Gastrocnemius medialis (tissue), 4 donors: ENCODE measurements around the gene GPR15LG. TPM values are rescaled to one million over a fixed set of nuclear protein-coding genes. Genes with fewer than 3 reads are reported as not detected.

Experiments
- ATAC-seq, 2 donors: fragments of 150-250 bp; one replicate each; pipeline ENCODE4 v1.9.1; 2016
- DNase-seq, 2 donors: peaks; one replicate each; pipeline ENCODE4 v3.0.0-alpha.2; 2019
- H3K27ac ChIP-seq, 4 donors: fragments of 200-600 bp; sonication (generic); 1 replicate in 1 of 4; 2 replicates in 3 of 4; pipeline ENCODE4 v1.5.1; 2016 to 2018; ENCODE audit warnings: mild to moderate bottlenecking in 2 of 4, moderate library complexity in 1 of 4
- H3K27me3 ChIP-seq, 3 donors: fragments of 200-600 bp; sonication (generic) in 2 of 3; 1 replicate in 1 of 3; 2 replicates in 2 of 3; pipeline versions ENCODE4 v1.5.1 to v1.6.0; 2016 to 2019; ENCODE audit warnings: mild to moderate bottlenecking in 1 of 3, moderate library complexity in 1 of 3
- H3K36me3 ChIP-seq, 2 donors: fragments of 200-600 bp; sonication (generic) in 1 of 2; one replicate each; pipeline ENCODE4 v1.5.1; 2017 to 2018
- H3K4me1 ChIP-seq, 2 donors: fragments of 200-600 bp; sonication (generic) in 1 of 2; one replicate each; pipeline ENCODE4 v1.5.1; 2016 to 2017; ENCODE audit warnings: mild to moderate bottlenecking in 2 of 2
- H3K4me3 ChIP-seq, 4 donors: fragments of 200-600 bp; sonication (generic) in 3 of 4; 1 replicate in 1 of 4; 2 replicates in 3 of 4; pipeline ENCODE4 v1.5.1; 2016 to 2019; ENCODE audit warnings: mild to moderate bottlenecking in 2 of 4
- H3K9me3 ChIP-seq, 3 donors: fragments of 200-600 bp; sonication (generic) in 2 of 3; 1 replicate in 1 of 3; 2 replicates in 2 of 3; pipeline ENCODE4 v1.5.1; 2016 to 2019
- POLR2A ChIP-seq, 2 donors: fragments of 450-650 bp; IDR thresholded peaks; one replicate each; pipeline ENCODE4 v1.6.1; 2017; ENCODE audit warnings: antibody characterized with exemption in 2 of 2, mild to moderate bottlenecking in 2 of 2, moderate library complexity in 2 of 2
- in situ Hi-C, 4 donors: fragments of 200-750 bp; cut with MboI; loops; one replicate each; pipeline versions ENCODE4 v1.15.0 to v1.8.0; 2017; ENCODE audit warnings: low sequenced_read_pairs in 4 of 4
- intact Hi-C: fragments of 100-400 bp; cut with DNase I; formaldehyde crosslinking; loops from one replicate; pipeline ENCODE4 v1.15.1; 2023; ENCODE audit warnings: low total_unique reads
- total RNA-seq, 4 donors: library from RNA; depleted of rRNA; stranded (reverse); fragments of >200 nt; gene quantifications; one replicate each; pipeline versions ENCODE4 v1.1.0 to v1.2.3, GENCODE V29; 2016
- TF ChIP-seq, protein P1 (sequence below), 5 experiments: fragments of 450-650 bp in 3 of 5; fragments of 200-600 bp in 2 of 5; sonication (generic) in 2 of 5; IDR thresholded peaks in 4 of 5; conservative IDR thresholded peaks in 1 of 5; 1 replicate in 4 of 5; 2 replicates in 1 of 5; pipeline ENCODE4 v1.5.1; 2016 to 2019; ENCODE audit warnings: antibody characterized with exemption in 5 of 5, mild to moderate bottlenecking in 3 of 5, moderate library complexity in 3 of 5

GPR15LG gene
- total RNA-seq, 4 donors from 2014 or later: 0.92 TPM; not detected in 3

DNA sequence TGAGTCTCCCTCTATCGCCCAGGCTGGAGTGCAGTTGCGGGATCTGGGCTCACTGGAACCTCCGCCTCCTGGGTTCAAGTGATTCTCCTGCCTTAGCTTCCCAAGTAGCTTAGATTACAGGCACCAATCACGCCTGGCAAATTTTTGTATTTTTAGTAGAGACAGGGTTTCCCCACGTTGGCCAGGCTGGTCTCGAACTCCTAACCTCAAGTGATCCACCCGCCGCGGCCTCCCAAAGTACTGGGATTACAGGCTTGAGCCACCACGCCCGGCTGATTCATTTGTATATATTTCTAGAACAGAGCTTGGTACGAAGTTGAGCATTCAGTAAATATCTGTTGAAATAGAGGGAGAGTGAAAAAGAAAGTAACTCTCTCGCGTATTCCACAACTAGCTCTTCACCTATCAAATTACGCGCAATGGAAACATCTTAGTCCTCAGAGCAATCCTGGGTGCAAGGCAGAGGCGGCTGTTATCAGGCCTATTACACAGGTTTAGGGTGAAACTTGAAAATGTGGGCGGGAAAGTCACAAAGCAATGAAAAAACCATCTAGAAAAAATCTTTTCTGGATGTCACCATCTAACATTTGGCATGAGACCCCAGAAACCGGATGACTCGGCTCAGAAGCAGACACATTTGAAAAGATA lies 35.0 kb upstream of the GPR15LG start:
- Histone ChIP-seq H3K4me1 (peaks cover 21 to 22% of the 10 kb centered on the region in 2 donors), H3K9me3 (no peaks in the 10 kb centered on the region), H3K36me3 (peaks cover 3 to 22% of the 10 kb centered on the region in 2 donors), H3K27ac (peak overlapping the region; percentile 79 to 97 (median 88)), H3K4me3 (peak overlapping the region; percentile 56 to 96 (median 74)), H3K27me3 (no peaks in the 10 kb centered on the region)
- in situ Hi-C loops: loop anchor here in 1 of 4 donors (25.0 kb wide), 1 partner anchor 199 kb away; the partner anchor contains the start of gene CCSER2
- DNase-seq (peak in 1 of 2 donors; percentile 18), ATAC-seq (peak in 1 of 2 donors; percentile 2)
- TF ChIP-seq POLR2A (IDR thresholded peaks at IDR 0.05): no peak
- TF ChIP-seq, protein P1, sequence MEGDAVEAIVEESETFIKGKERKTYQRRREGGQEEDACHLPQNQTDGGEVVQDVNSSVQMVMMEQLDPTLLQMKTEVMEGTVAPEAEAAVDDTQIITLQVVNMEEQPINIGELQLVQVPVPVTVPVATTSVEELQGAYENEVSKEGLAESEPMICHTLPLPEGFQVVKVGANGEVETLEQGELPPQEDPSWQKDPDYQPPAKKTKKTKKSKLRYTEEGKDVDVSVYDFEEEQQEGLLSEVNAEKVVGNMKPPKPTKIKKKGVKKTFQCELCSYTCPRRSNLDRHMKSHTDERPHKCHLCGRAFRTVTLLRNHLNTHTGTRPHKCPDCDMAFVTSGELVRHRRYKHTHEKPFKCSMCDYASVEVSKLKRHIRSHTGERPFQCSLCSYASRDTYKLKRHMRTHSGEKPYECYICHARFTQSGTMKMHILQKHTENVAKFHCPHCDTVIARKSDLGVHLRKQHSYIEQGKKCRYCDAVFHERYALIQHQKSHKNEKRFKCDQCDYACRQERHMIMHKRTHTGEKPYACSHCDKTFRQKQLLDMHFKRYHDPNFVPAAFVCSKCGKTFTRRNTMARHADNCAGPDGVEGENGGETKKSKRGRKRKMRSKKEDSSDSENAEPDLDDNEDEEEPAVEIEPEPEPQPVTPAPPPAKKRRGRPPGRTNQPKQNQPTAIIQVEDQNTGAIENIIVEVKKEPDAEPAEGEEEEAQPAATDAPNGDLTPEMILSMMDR (IDR thresholded peaks at IDR 0.05 in 4 of 5, conservative IDR thresholded peaks at IDR 0.05 in 1 of 5): no peak
- intact Hi-C loops: loop anchor here (5.0 to 10.0 kb wide), 2 partner anchors 189 to 286 kb away; partner anchors contain the start of gene CCSER2

DNA sequence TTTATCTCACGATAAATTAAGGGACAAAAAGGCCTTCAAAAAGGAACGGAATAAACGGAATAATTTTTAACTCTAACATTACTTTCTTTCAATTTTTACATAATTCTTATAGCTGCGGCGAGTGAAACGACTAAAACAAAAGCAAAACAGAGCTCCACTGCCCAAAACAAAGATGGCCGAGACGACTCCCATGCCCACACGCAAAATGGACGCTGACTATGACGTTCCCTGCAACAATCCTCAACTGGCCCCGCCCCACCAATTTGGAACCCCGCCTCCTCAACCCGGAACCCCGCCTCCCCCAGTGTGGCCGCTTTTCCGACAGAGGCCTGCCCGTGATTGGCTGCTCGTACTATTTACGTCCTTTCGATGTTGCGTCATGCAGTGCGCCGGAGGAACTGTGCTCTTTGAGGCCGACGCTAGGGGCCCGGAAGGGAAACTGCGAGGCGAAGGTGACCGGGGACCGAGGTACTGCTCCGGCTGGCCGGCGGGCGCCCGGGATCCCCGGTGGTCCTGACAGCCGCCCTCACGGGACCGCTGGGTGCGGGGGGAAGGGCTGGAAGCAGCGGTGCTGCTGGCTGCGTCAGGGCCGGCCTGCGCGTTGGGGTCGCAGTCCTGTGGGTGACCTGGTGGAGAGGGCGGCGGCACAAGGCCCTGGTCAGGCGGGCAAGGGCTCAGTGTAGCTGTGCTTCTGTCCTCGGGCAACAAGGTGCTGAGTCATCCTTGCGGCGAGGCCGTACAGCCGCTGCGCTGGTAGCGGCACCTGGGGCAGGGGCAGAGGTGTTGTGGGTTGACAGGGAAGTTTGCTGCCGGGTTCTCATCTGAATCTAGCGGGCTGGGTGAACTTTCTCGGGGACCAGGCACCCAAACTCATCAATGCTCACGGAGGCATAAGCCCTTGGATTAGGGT lies 34.2 kb upstream of the GPR15LG start, which contains the start of gene GHITM:
Gene GHITM (plus strand): TSS at position 384 of the 910 bp plus-strand sequence. CDS start 1,992 bp downstream, outside the sequence.
- H3K36me3 ChIP-seq: peaks cover 5 to 30% of the 10 kb centered on the region in 2 donors
- no peaks in the 10 kb centered on the region for H3K27me3 ChIP-seq
- in situ Hi-C loops (loop anchor here in 2 of 4 donors (10.0 to 25.0 kb wide), 2 partner anchors 195 to 198 kb away; partner anchors contain the start of gene CCSER2 (in 1 of the 2)), intact Hi-C loops (loop anchor here (5.0 to 10.0 kb wide), 2 partner anchors 188 to 285 kb away; partner anchors contain the start of gene CCSER2)
- peak; percentile 93 to 95 for TF ChIP-seq POLR2A (IDR thresholded peaks at IDR 0.05)
- TF ChIP-seq, protein P1 (IDR thresholded peaks at IDR 0.05 in 4 of 5, conservative IDR thresholded peaks at IDR 0.05 in 1 of 5): peak; percentile 55 to 66 (median 60)
- H3K4me3 ChIP-seq: peak within 1 kb of the TSS; percentile 90 to 99 (median 94)
- peak within 1 kb of the TSS; percentile 96 to 99 (median 97) for H3K27ac ChIP-seq
- no peaks in the 10 kb centered on the region for H3K9me3 ChIP-seq
- peaks cover 21 to 22% of the 10 kb centered on the region in 2 donors for H3K4me1 ChIP-seq
- DNase-seq (peak; percentile 99), ATAC-seq (peak; percentile 98)

DNA sequence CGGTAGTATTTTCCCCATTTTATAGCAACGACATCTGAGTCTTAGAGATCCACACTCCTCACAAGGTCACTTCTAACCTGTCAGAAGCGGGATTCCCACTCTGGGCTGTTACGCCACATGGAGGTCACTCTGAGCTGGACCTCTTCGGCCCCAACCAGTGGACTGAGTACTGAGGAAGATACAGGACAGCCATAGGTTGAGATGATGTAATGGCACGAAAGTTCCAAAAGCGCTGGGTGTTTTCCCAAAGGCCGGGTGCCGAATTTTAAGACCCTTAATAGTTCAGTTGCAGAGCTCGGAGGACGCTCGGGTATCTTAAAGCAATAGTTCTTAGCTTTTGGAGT lies 33.6 kb upstream of the GPR15LG start:
- peak; percentile 35 to 68 for DNase-seq
- peak; percentile 53 to 65 for ATAC-seq
- Histone ChIP-seq H3K9me3 (no peaks in the 10 kb centered on the region), H3K4me3 (peak overlapping the region; percentile 90 to 99 (median 94)), H3K27me3 (no peaks in the 10 kb centered on the region), H3K36me3 (peaks cover 5 to 36% of the 10 kb centered on the region in 2 donors), H3K27ac (peak overlapping the region; percentile 96 to 99 (median 97)), H3K4me1 (peaks cover 21 to 22% of the 10 kb centered on the region in 2 donors)
- in situ Hi-C loops (loop anchor here in 2 of 4 donors (10.0 to 25.0 kb wide), 2 partner anchors 195 to 197 kb away; partner anchors contain the start of gene CCSER2 (in 1 of the 2)), intact Hi-C loops (no loop called here)
- TF ChIP-seq, protein P1 (IDR thresholded peaks at IDR 0.05 in 4 of 5, conservative IDR thresholded peaks at IDR 0.05 in 1 of 5): no peak
- no peak for TF ChIP-seq POLR2A (IDR thresholded peaks at IDR 0.05)

- H3K27me3 ChIP-seq: no peaks in the 10 kb centered on the region
- H3K36me3 ChIP-seq: peaks cover 5 to 100% of the 10 kb centered on the region in 2 donors
- in situ Hi-C loops: loop anchor here in 2 of 4 donors (10.0 to 25.0 kb wide), 2 partner anchors 187 to 190 kb away; partner anchors contain the start of gene CCSER2 (in 1 of the 2)
- TF ChIP-seq POLR2A (IDR thresholded peaks at IDR 0.05): no peak
- TF ChIP-seq, protein P1 (IDR thresholded peaks at IDR 0.05 in 4 of 5, conservative IDR thresholded peaks at IDR 0.05 in 1 of 5): no peak
- intact Hi-C loops: no loop called here
- H3K4me1 ChIP-seq: no peaks in the 10 kb centered on the region
- DNase-seq (no peak), ATAC-seq (no peak)
- H3K4me3 ChIP-seq: no peak overlapping the region
- no peak overlapping the region for H3K27ac ChIP-seq
- no peaks in the 10 kb centered on the region for H3K9me3 ChIP-seq
Observed at GRCh38 chr10:84147347-84147746, 26.3 kb upstream of the GPR15LG start.
